OCI-LY7 (cell line): ENCODE measurements around the gene HABP4.

Experiments used
- CTCF ChIP-seq: fragments of 200-600 bp; sonication (generic); conservative IDR thresholded peaks from 2 replicates; pipeline ENCODE4 v1.5.1; 2014; ENCODE audit warnings: mild to moderate bottlenecking, antibody characterized with exemption, low read length, moderate library complexity, mixed read lengths
- EZH2phosphoT487 ChIP-seq: fragments of 200-600 bp; sonication (generic); IDR thresholded peaks from 2 replicates; pipeline ENCODE4 v1.6.1; 2018; ENCODE audit warnings: low read depth, borderline replicate concordance, mild to moderate bottlenecking, mixed run types, antibody characterized with exemption, low read length, moderate library complexity, mixed read lengths

- TF ChIP-seq CTCF (no peak), EZH2phosphoT487 (no peak)
Observed at GRCh38 chr9:96447406-96447805, 2.6 kb upstream of the HABP4 start.
